ENCODE data around the gene TEF. TPM values are rescaled to one million over a fixed set of nuclear protein-coding genes. Genes with fewer than 3 reads are reported as not detected.

The TEF gene
- total RNA-seq, 6 experiments from 2014 or later: 7.4 to 10.6 (median 9.4) TPM

GRCh38 chr22:41354979-41355378 lies 26.8 kb upstream of the TEF start:
- no peak for TF ChIP-seq CTCF (IDR thresholded peaks at IDR 0.05)
- Mint-ChIP-seq H3K4me3 (no peak overlapping the region), H3K27me3 (ENCODE audit: insufficient read depth) (peaks cover 1% of the 10 kb centered on the region), H3K36me3 (ENCODE audit: low read depth) (peaks cover 33% of the 10 kb centered on the region), H3K4me1 (ENCODE audit: low read depth) (peaks cover 19% of the 10 kb centered on the region), H3K9me3 (no peaks in the 10 kb centered on the region), H3K27ac (no peak overlapping the region)
- no peak for DNase-seq

GRCh38 chr22:41355895-41356294 lies 25.8 kb upstream of the TEF start:
- no peak for DNase-seq
- peaks cover 1% of the 10 kb centered on the region for H3K27me3 Mint-ChIP-seq (ENCODE audit: insufficient read depth)
- H3K27ac Mint-ChIP-seq: no peak overlapping the region
- no peak overlapping the region for H3K4me3 Mint-ChIP-seq
- peaks cover 29% of the 10 kb centered on the region for H3K36me3 Mint-ChIP-seq (ENCODE audit: low read depth)
- peaks cover 10% of the 10 kb centered on the region for H3K4me1 Mint-ChIP-seq (ENCODE audit: low read depth)
- TF ChIP-seq CTCF (IDR thresholded peaks at IDR 0.05): no peak
- H3K9me3 Mint-ChIP-seq: no peaks in the 10 kb centered on the region

GRCh38 chr22:41356430-41357028 lies 25.2 kb upstream of the TEF start:
- DNase-seq: no peak
- no peak overlapping the region for H3K27ac Mint-ChIP-seq
- TF ChIP-seq CTCF (IDR thresholded peaks at IDR 0.05): no peak
- no peaks in the 10 kb centered on the region; the same call in 1 of the 2 replicates for H3K9me3 Mint-ChIP-seq
- H3K36me3 Mint-ChIP-seq (ENCODE audit: low read depth): peaks cover 29% of the 10 kb centered on the region
- H3K27me3 Mint-ChIP-seq (ENCODE audit: insufficient read depth): peaks cover 3% of the 10 kb centered on the region; the same call in 1 of the 2 replicates
- no peak overlapping the region for H3K4me3 Mint-ChIP-seq
- peaks cover 9% of the 10 kb centered on the region for H3K4me1 Mint-ChIP-seq (ENCODE audit: low read depth)

GRCh38 chr22:41357191-41357590 lies 24.6 kb upstream of the TEF start:
- Mint-ChIP-seq H3K9me3 (no peaks in the 10 kb centered on the region; the same call in 1 of the 2 replicates), H3K36me3 (ENCODE audit: low read depth) (peaks cover 30% of the 10 kb centered on the region), H3K4me1 (ENCODE audit: low read depth) (peaks cover 6% of the 10 kb centered on the region), H3K4me3 (no peak overlapping the region), H3K27me3 (ENCODE audit: insufficient read depth) (peaks cover 3% of the 10 kb centered on the region; the same call in 1 of the 2 replicates), H3K27ac (no peak overlapping the region)
- no peak for TF ChIP-seq CTCF (IDR thresholded peaks at IDR 0.05)
- DNase-seq: no peak

- Mint-ChIP-seq H3K4me3 (no peak overlapping the region), H3K27ac (no peak overlapping the region), H3K36me3 (ENCODE audit: low read depth) (peaks cover 33% of the 10 kb centered on the region), H3K27me3 (ENCODE audit: insufficient read depth) (peaks cover 3% of the 10 kb centered on the region; the same call in 1 of the 2 replicates), H3K9me3 (no peaks in the 10 kb centered on the region; the same call in 1 of the 2 replicates), H3K4me1 (ENCODE audit: low read depth) (peaks cover 5% of the 10 kb centered on the region)
- DNase-seq: no peak
- no peak for TF ChIP-seq CTCF (IDR thresholded peaks at IDR 0.05)
Observed at GRCh38 chr22:41358927-41359326, 22.8 kb upstream of the TEF start.

Data from HFFc6 (cell line).